Effector memory CD4-positive, alpha-beta T cell (primary cell): ENCODE measurements around the gene SHISA3.

ENCODE experiments used
- DNase-seq, 3 donors: peaks; one replicate each; pipeline ENCODE4 v3.0.0-alpha.2; 2020
- H3K27ac ChIP-seq: 2 replicates; pipeline ENCODE4 v1.7.0; 2013; ENCODE audit warnings: mild to moderate bottlenecking, low read length, moderate library complexity; ENCODE audit not compliant: insufficient read depth, poor library complexity, severe bottlenecking
- H3K27me3 ChIP-seq: replicated peaks from 2 replicates; pipeline ENCODE4 v1.7.0; 2013; ENCODE audit warnings: mild to moderate bottlenecking, low read length; ENCODE audit not compliant: insufficient read depth, control insufficient read depth, poor library complexity, severe bottlenecking
- H3K36me3 ChIP-seq: 2 replicates; pipeline ENCODE4 v1.7.0; 2013; ENCODE audit warnings: mild to moderate bottlenecking, low read length, moderate library complexity; ENCODE audit not compliant: control insufficient read depth, insufficient read depth
- H3K4me1 ChIP-seq: 2 replicates; pipeline ENCODE4 v1.7.0; 2013; ENCODE audit warnings: low read length, mild to moderate bottlenecking; ENCODE audit not compliant: control insufficient read depth, insufficient read depth, poor library complexity, severe bottlenecking
- H3K4me3 ChIP-seq: 2 replicates; pipeline ENCODE4 v1.7.0; 2013; ENCODE audit warnings: low read length, low read depth, mild to moderate bottlenecking; ENCODE audit not compliant: insufficient read depth, poor library complexity, severe bottlenecking
- H3K9me3 ChIP-seq: 2 replicates; pipeline ENCODE4 v1.7.0; 2013; ENCODE audit warnings: mild to moderate bottlenecking, low read length, moderate library complexity; ENCODE audit not compliant: control insufficient read depth
- total RNA-seq, 3 donors: gene quantifications; one replicate each; lab custom pipeline; 2026; lab: John Stamatoyannopoulos, UW

The SHISA3 gene
- total RNA-seq = 0 reads per million in 3 donors

GRCh38 chr4:42396752-42397634, at the start of gene SHISA3:
Gene SHISA3, plus strand, starts transcription at chr4:42397488. Its CDS starts 569 bp downstream, at chr4:42398057.
- H3K36me3 ChIP-seq = no peaks in the 10 kb centered on the region
- no peak within 1 kb of the TSS for H3K27ac ChIP-seq
- peaks cover 14% of the 10 kb centered on the region for H3K27me3 ChIP-seq
- peaks cover 17% of the 10 kb centered on the region for H3K4me1 ChIP-seq
- no peak for DNase-seq
- H3K9me3 ChIP-seq = no peaks in the 10 kb centered on the region
- H3K4me3 ChIP-seq = peak within 1 kb of the TSS; percentile 48

GRCh38 chr4:42348247-42348646, 49.0 kb upstream of the SHISA3 start:
- Histone ChIP-seq H3K27ac (no peak overlapping the region), H3K27me3 (no peaks in the 10 kb centered on the region), H3K9me3 (no peaks in the 10 kb centered on the region), H3K4me1 (no peaks in the 10 kb centered on the region), H3K4me3 (no peak overlapping the region), H3K36me3 (no peaks in the 10 kb centered on the region)
- no peak for DNase-seq

GRCh38 chr4:42348692-42349091, 48.6 kb upstream of the SHISA3 start:
- H3K4me1 ChIP-seq = no peaks in the 10 kb centered on the region
- no peaks in the 10 kb centered on the region for H3K27me3 ChIP-seq
- no peak for DNase-seq
- H3K4me3 ChIP-seq = no peak overlapping the region
- H3K27ac ChIP-seq = no peak overlapping the region
- H3K36me3 ChIP-seq = no peaks in the 10 kb centered on the region
- H3K9me3 ChIP-seq = no peaks in the 10 kb centered on the region

GRCh38 chr4:42350611-42351182, 46.6 kb upstream of the SHISA3 start:
- DNase-seq = no peak
- H3K4me1 ChIP-seq = no peaks in the 10 kb centered on the region

GRCh38 chr4:42352049-42352448, 45.2 kb upstream of the SHISA3 start:
- Histone ChIP-seq H3K27ac (no peak overlapping the region), H3K36me3 (no peaks in the 10 kb centered on the region), H3K4me1 (no peaks in the 10 kb centered on the region), H3K27me3 (no peaks in the 10 kb centered on the region), H3K4me3 (no peak overlapping the region), H3K9me3 (no peaks in the 10 kb centered on the region)
- DNase-seq = no peak

More at GRCh38 chr4:42350611-42351182, 46.6 kb upstream of the SHISA3 start:
- no peaks in the 10 kb centered on the region for H3K36me3 ChIP-seq
- no peaks in the 10 kb centered on the region for H3K9me3 ChIP-seq
- H3K27ac ChIP-seq = no peak overlapping the region
- no peak overlapping the region for H3K4me3 ChIP-seq
- H3K27me3 ChIP-seq = no peaks in the 10 kb centered on the region

GRCh38 chr4:42357325-42357724, 40.0 kb upstream of the SHISA3 start:
- H3K36me3 ChIP-seq = no peaks in the 10 kb centered on the region
- no peak for DNase-seq
- no peak overlapping the region for H3K27ac ChIP-seq
- H3K9me3 ChIP-seq = no peaks in the 10 kb centered on the region
- H3K4me3 ChIP-seq = no peak overlapping the region
- no peaks in the 10 kb centered on the region for H3K4me1 ChIP-seq
- H3K27me3 ChIP-seq = no peaks in the 10 kb centered on the region

- no peak overlapping the region for H3K27ac ChIP-seq
- no peak overlapping the region for H3K4me3 ChIP-seq
- H3K36me3 ChIP-seq = no peaks in the 10 kb centered on the region
- H3K9me3 ChIP-seq = no peaks in the 10 kb centered on the region
- no peaks in the 10 kb centered on the region for H3K27me3 ChIP-seq
- no peak for DNase-seq
- no peaks in the 10 kb centered on the region for H3K4me1 ChIP-seq
Measured at GRCh38 chr4:42359711-42360110, 37.6 kb upstream of the SHISA3 start.

GRCh38 chr4:42360256-42360669, 37.0 kb upstream of the SHISA3 start:
- H3K4me1 ChIP-seq = no peaks in the 10 kb centered on the region

GRCh38 chr4:42361456-42361855, 35.8 kb upstream of the SHISA3 start:
- no peaks in the 10 kb centered on the region for H3K36me3 ChIP-seq
- H3K4me3 ChIP-seq = no peak overlapping the region
- no peaks in the 10 kb centered on the region for H3K27me3 ChIP-seq
- no peak overlapping the region for H3K27ac ChIP-seq
- H3K4me1 ChIP-seq = no peaks in the 10 kb centered on the region
- H3K9me3 ChIP-seq = no peaks in the 10 kb centered on the region
- DNase-seq = no peak

More at GRCh38 chr4:42360256-42360669, 37.0 kb upstream of the SHISA3 start:
- Histone ChIP-seq H3K27ac (no peak overlapping the region), H3K36me3 (no peaks in the 10 kb centered on the region), H3K4me3 (no peak overlapping the region), H3K9me3 (no peaks in the 10 kb centered on the region), H3K27me3 (no peaks in the 10 kb centered on the region)
- no peak for DNase-seq

- Histone ChIP-seq H3K4me3 (no peak overlapping the region), H3K9me3 (no peaks in the 10 kb centered on the region), H3K36me3 (no peaks in the 10 kb centered on the region), H3K27ac (no peak overlapping the region), H3K4me1 (no peaks in the 10 kb centered on the region), H3K27me3 (no peaks in the 10 kb centered on the region)
- DNase-seq = no peak
Measured at GRCh38 chr4:42362591-42362990, 34.7 kb upstream of the SHISA3 start.
